HG03469 (cell line): ENCODE data around the gene NEK9.
"Not testable (repeated sequence)": the region's sequence is repeated elsewhere in the genome, so short reads cannot be mapped to it uniquely, and the experiment has no call there.

ENCODE experiments used
- ATAC-seq: cut with Tn5 transposase; IDR thresholded peaks from one replicate; pipeline ENCODE4 v1.9.1; 2021; ENCODE audit warnings: mild to moderate bottlenecking, moderate library complexity, moderate number of reproducible peaks; ENCODE audit not compliant: unreplicated experiment

NEK9 gene

GRCh38 chr14:75068294-75069120 is 58.3 kb downstream of the NEK9 start:
- no peak for ATAC-seq

GRCh38 chr14:75067765-75068164 is 59.1 kb downstream of the NEK9 start:
- not testable (repeated sequence) for ATAC-seq

GRCh38 chr14:75067212-75067611 is 59.6 kb downstream of the NEK9 start:
- ATAC-seq: no peak

- ATAC-seq: no peak
These were observed 60.2 kb downstream of the NEK9 start for GRCh38 chr14:75066691-75067090.

- no peak for ATAC-seq
These were observed 62.7 kb downstream of the NEK9 start for GRCh38 chr14:75064205-75064567.

GRCh38 chr14:75063491-75064204 is 63.2 kb downstream of the NEK9 start, which contains the start of gene ACYP1:
ACYP1 (minus strand) TSS chr14:75064024; CDS start chr14:75063553, 471 bp downstream.
- ATAC-seq: peak; percentile 90

GRCh38 chr14:75063013-75063412 is 63.8 kb downstream of the NEK9 start:
- no peak for ATAC-seq

GRCh38 chr14:75060420-75060819 is 66.4 kb downstream of the NEK9 start:
- no peak for ATAC-seq

- no peak for ATAC-seq
These were observed 67.2 kb downstream of the NEK9 start for GRCh38 chr14:75059642-75060041.

- no peak for ATAC-seq
These were observed 72.4 kb downstream of the NEK9 start for GRCh38 chr14:75054421-75054820.

GRCh38 chr14:75053396-75054291 is 73.2 kb downstream of the NEK9 start:
- ATAC-seq: no peak

- ATAC-seq: no peak
These were observed 75.3 kb downstream of the NEK9 start for GRCh38 chr14:75051556-75051899.

- ATAC-seq: peak; percentile 49
These were observed 75.8 kb downstream of the NEK9 start, which contains the start of gene MLH3 for GRCh38 chr14:75050852-75051555. MLH3 (minus strand) TSS chr14:75051467; CDS start chr14:75049655, 1,812 bp downstream.

GRCh38 chr14:75049731-75050201 is 77.1 kb downstream of the NEK9 start:
- ATAC-seq: no peak

GRCh38 chr14:75049136-75049535 is 77.7 kb downstream of the NEK9 start:
- ATAC-seq: no peak

- ATAC-seq: no peak
These were observed 78.7 kb downstream of the NEK9 start for GRCh38 chr14:75048101-75048500.

GRCh38 chr14:75047506-75047905 is 79.3 kb downstream of the NEK9 start:
- ATAC-seq: no peak

GRCh38 chr14:75046899-75047298 is 79.9 kb downstream of the NEK9 start:
- no peak for ATAC-seq

- ATAC-seq: no peak
These were observed 80.6 kb downstream of the NEK9 start for GRCh38 chr14:75046275-75046674.

- ATAC-seq: no peak
These were observed 82.1 kb downstream of the NEK9 start for GRCh38 chr14:75044752-75045151.
